ENCODE results near the gene FRYL. TPM values are rescaled to one million over a fixed set of nuclear protein-coding genes. Genes with fewer than 3 reads are reported as not detected.
"Not testable (repeated sequence)": the region's sequence is repeated elsewhere in the genome, so short reads cannot be mapped to it uniquely, and the experiment has no call there.

FRYL gene
- 36.2 TPM for total RNA-seq
- long read RNA-seq, full-length matches to known transcripts = 1 of 3 reads
- long read RNA-seq, partial matches to known transcripts = 1 of 3 reads
- long read RNA-seq, other reads (novel, unspliced or antisense) = 1 of 3 reads

- ATAC-seq (peak; percentile 97), DNase-seq (ENCODE audit: missing footprints) (peak; percentile 100)
- intact Hi-C loops (cut with DNase I) = loop anchor here (1.0 to 10.0 kb wide), 5 partner anchors 51 to 203 kb away; partner anchors contain the start of gene OCIAD1
Measured at GRCh38 chr4:48779998-48780864, at the start of gene FRYL. Gene FRYL (minus strand): TSS chr4:48780279. CDS start chr4:48634410, 145,869 bp downstream.

DNA sequence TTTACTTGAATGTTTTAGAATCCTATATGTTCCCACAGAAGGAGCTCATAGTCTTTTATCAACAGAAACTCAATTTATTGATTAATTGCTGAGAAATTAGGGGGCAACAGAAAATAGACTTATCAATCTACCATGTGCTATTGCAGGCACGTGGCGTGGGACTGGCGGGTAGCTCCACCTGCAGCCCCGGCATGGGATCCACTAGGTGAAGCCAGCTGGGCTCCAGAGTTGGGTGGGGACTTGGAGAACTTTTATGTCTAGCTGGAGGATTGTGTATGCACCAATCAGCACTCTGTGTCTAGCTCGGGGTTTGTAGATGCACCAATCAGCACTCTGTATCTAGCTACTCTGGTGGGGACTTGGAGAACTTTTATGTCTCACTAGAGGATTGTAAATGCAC lies 47.5 kb upstream of the FRYL start:
- DNase-seq (ENCODE audit: missing footprints) (peak; percentile 53), ATAC-seq (no peak)
- intact Hi-C loops (cut with DNase I) = no loop called here

GRCh38 chr4:48821431-48821830 lies 41.4 kb upstream of the FRYL start:
- DNase-seq (ENCODE audit: missing footprints); intact Hi-C loops (cut with DNase I); ATAC-seq: not testable (repeated sequence)

GRCh38 chr4:48816971-48817370 lies 36.9 kb upstream of the FRYL start:
- intact Hi-C loops (cut with DNase I) = no loop called here
- ATAC-seq = no peak
- DNase-seq (ENCODE audit: missing footprints) = no peak

GRCh38 chr4:48816297-48816696 lies 36.2 kb upstream of the FRYL start:
- DNase-seq (ENCODE audit: missing footprints); intact Hi-C loops (cut with DNase I); ATAC-seq: not testable (repeated sequence)

GRCh38 chr4:48815483-48815882 lies 35.4 kb upstream of the FRYL start:
- no peak for ATAC-seq
- intact Hi-C loops (cut with DNase I) = no loop called here

DNA sequence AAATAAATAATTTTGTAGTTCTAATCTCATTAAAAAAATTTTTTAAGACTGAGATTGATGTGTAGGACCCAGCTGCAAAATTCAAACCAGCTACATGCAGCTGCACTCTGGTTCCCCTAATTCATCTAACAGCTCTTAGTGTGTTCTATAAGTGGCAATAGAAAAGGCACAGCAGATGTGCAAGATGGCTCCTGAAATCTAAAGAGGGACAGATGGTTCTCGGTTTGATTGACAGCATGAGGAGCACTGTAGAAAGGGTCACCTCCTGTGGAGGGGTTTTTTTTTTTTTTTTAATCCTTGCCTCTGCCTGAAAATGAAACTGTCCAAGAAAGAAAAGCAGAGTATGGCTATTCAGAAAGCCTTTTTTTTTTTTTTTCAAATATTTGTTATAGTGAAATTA lies 33.9 kb upstream of the FRYL start:
- ATAC-seq (no peak), DNase-seq (ENCODE audit: missing footprints) (no peak)
- intact Hi-C loops (cut with DNase I) = no loop called here

More at GRCh38 chr4:48815483-48815882, 35.4 kb upstream of the FRYL start:
- DNase-seq (ENCODE audit: missing footprints) = no peak

DNA sequence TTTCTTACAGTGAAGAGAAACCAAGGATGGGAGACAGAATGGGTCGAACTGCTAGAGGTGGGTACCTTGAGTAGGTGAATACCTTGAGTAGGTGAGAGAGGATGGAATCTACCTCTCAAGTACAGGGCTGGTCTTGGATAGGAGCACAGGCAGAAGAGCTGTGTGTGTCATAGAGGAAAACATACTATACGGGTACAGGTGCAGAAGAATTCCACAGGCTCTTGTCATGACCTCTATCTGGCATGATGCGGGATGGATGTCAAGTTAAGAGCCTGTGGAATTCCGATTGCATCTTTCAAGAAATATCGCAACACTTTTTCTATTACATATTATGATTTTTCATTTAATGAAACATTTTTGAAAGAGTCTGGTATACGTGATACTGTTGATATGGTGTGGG lies 32.8 kb upstream of the FRYL start:
- no peak for ATAC-seq
- no peak for DNase-seq (ENCODE audit: missing footprints)
- intact Hi-C loops (cut with DNase I) = no loop called here

- DNase-seq (ENCODE audit: missing footprints) (no peak), ATAC-seq (no peak)
- intact Hi-C loops (cut with DNase I) = no loop called here
Measured at GRCh38 chr4:48804584-48805301, 24.7 kb upstream of the FRYL start.

DNA sequence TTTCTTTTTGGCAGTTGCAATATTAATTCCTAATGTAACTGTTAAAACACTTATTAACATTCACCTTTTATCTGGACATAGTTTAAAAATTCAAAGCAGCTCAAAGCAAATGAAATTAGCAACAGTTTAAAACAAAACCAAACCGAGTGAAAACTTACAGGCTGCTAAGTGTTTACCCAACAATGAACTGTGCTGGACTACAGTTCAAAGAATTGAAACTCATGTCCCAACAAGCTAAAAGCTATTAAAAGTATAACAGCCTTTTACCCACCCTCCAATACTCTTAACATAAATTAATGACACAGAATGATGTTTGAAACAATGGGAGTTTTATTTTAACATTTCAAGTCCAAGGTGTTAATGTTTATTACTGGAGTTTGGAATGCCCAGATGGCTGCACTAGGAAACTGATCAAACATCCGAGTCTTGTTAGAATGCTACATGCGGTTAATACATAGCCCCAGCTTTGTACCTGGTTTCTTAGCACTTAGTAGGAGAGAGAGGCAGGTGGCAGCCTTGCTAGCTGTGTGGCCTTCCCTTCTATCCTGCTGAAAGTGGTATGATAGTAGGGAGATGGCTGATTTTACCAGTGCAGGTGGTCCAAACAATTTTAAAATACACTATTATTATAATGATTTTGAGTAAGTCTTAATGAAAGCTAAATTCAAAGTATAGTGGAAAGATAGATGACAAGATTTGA lies 21.1 kb upstream of the FRYL start:
- DNase-seq (ENCODE audit: missing footprints) = no peak
- no peak for ATAC-seq
- intact Hi-C loops (cut with DNase I) = no loop called here

- DNase-seq (ENCODE audit: missing footprints); intact Hi-C loops (cut with DNase I); ATAC-seq: not testable (repeated sequence)
Measured at GRCh38 chr4:48800155-48800554, 20.1 kb upstream of the FRYL start.

DNA sequence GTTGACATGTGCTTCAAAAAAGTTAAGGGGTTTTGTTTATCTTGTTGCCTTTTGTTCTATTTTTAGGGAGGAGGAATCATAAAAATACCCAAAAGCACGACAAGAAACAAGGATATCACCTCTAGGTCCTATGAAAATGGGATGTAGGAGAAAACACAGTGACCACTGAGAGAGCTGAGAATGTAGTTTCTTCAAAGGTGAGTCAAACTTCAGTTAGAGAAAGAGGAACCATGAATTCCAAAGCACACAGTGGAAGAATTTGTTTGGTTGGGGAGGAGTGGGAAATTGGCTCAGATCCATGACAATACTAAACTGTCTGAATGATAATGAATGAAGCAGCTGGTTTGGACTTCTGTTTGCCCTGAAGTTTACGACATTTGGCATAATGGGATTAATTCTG lies 19.1 kb upstream of the FRYL start:
- no peak for ATAC-seq
- intact Hi-C loops (cut with DNase I) = no loop called here
- DNase-seq (ENCODE audit: missing footprints) = no peak

DNA sequence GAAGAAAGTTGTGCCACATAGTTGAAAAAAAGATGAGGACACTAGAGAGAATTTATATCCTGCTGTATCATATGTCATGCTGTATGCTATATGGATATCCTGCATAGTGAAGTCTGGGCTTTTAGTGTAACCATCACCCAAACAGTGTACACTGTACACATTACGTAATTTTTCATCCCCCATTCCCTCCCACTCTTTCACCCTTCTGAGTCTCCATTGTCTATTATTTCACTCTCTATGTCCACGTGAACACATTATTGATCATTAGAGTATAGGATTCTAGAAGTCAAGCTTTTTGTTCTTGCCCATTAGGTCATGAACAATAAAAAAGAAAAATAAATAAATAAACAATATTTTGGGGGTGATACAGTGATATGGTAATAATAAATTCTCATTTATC lies 18.0 kb upstream of the FRYL start:
- intact Hi-C loops (cut with DNase I) = no loop called here
- no peak for DNase-seq (ENCODE audit: missing footprints)
- no peak for ATAC-seq

DNA sequence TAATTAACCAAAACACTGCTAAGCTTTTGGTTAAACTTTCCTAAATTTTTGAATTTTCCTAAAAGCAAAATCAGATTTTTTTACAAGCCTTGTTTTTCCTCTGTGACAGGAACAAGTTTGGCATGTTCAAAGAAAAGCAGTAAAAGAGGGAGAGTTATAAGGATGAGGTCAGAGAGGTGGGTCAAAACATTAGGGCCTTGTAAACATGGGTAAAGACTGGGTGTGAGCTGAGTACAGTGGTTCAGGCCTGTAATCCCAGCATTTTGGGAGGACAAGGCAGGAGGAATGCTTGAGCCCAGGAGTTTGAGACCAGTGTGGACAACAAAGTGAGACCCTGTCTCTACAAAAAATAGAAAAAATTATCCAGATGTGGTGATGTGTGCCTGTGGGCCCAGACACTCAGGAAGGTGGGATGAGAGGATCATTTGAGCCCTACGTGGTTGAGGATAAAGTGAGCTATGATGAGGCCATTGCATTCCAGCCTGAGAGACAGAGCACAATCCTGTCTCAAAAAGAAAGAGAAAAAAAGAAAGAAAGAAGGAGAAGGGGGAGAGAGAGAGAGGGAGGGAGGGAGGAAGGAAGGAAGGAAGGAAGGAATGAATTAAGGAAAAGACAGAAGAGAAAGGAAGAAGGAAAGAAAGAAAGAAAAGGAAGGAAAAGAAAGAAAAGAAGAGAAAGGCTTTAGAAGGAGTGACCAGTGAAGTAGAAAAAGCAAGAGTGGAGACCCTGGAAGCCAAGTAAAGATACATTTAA lies 17.0 kb upstream of the FRYL start:
- intact Hi-C loops (cut with DNase I) = no loop called here
- DNase-seq (ENCODE audit: missing footprints) = no peak
- ATAC-seq = no peak

GRCh38 chr4:48796191-48796926 lies 16.3 kb upstream of the FRYL start:
- ATAC-seq = no peak
- DNase-seq (ENCODE audit: missing footprints) = no peak
- intact Hi-C loops (cut with DNase I) = no loop called here

GRCh38 chr4:48795108-48795507 lies 15.0 kb upstream of the FRYL start:
- DNase-seq (ENCODE audit: missing footprints) (no peak), ATAC-seq (no peak)
- intact Hi-C loops (cut with DNase I) = no loop called here

- ATAC-seq = peak; percentile 28
- intact Hi-C loops (cut with DNase I) = no loop called here
Measured at GRCh38 chr4:48792348-48793006, 12.4 kb upstream of the FRYL start.

More at GRCh38 chr4:48792348-48793006, 12.4 kb upstream of the FRYL start:
- DNase-seq (ENCODE audit: missing footprints) = no peak
